ENCODE results near the gene PRSS8.

PRSS8 gene

GRCh38 chr16:31089199-31089598 lies 46.3 kb downstream of the PRSS8 start:
- no peak for DNase-seq
- Mint-ChIP-seq H3K36me3 (ENCODE audit: low read depth) (peaks cover 69% of the 10 kb centered on the region), H3K4me1 (ENCODE audit: low read depth) (peaks cover 20% of the 10 kb centered on the region), H3K9me3 (no peaks in the 10 kb centered on the region), H3K4me3 (no peak overlapping the region), H3K27ac (no peak overlapping the region), H3K27me3 (no peaks in the 10 kb centered on the region)

- Mint-ChIP-seq H3K27ac (no peak within 1 kb of the TSS), H3K4me3 (no peak within 1 kb of the TSS), H3K9me3 (no peaks in the 10 kb centered on the region), H3K36me3 (ENCODE audit: low read depth) (peaks cover 70% of the 10 kb centered on the region), H3K27me3 (no peaks in the 10 kb centered on the region), H3K4me1 (ENCODE audit: low read depth) (peaks cover 18% of the 10 kb centered on the region)
- DNase-seq, result no peak
Observed at GRCh38 chr16:31088459-31089183, 46.9 kb downstream of the PRSS8 start, which contains the start of gene PRSS53. Gene PRSS53, minus strand, starts transcription at chr16:31088943. Its CDS starts 134 bp downstream, at chr16:31088809.

- Mint-ChIP-seq H3K36me3 (ENCODE audit: low read depth) (peaks cover 76% of the 10 kb centered on the region), H3K4me1 (ENCODE audit: low read depth) (peaks cover 14% of the 10 kb centered on the region), H3K27me3 (no peaks in the 10 kb centered on the region), H3K9me3 (no peaks in the 10 kb centered on the region), H3K4me3 (no peak overlapping the region), H3K27ac (no peak overlapping the region)
- DNase-seq, result no peak
Observed at GRCh38 chr16:31087971-31088370, 47.6 kb downstream of the PRSS8 start.

- H3K36me3 Mint-ChIP-seq (ENCODE audit: low read depth), result peaks cover 73% of the 10 kb centered on the region
- no peaks in the 10 kb centered on the region for H3K9me3 Mint-ChIP-seq
Observed at GRCh38 chr16:31087481-31087880, 48.0 kb downstream of the PRSS8 start.

GRCh38 chr16:31086629-31086906 lies 49.0 kb downstream of the PRSS8 start:
- DNase-seq, result no peak
- Mint-ChIP-seq H3K27me3 (no peaks in the 10 kb centered on the region), H3K9me3 (no peaks in the 10 kb centered on the region), H3K36me3 (ENCODE audit: low read depth) (peaks cover 78% of the 10 kb centered on the region), H3K4me3 (no peak overlapping the region), H3K4me1 (ENCODE audit: low read depth) (peaks cover 12% of the 10 kb centered on the region), H3K27ac (peak overlapping the region; percentile 47)

More at GRCh38 chr16:31087481-31087880, 48.0 kb downstream of the PRSS8 start:
- DNase-seq, result no peak
- H3K4me3 Mint-ChIP-seq, result no peak overlapping the region
- no peak overlapping the region for H3K27ac Mint-ChIP-seq
- peaks cover 10% of the 10 kb centered on the region for H3K4me1 Mint-ChIP-seq (ENCODE audit: low read depth)
- H3K27me3 Mint-ChIP-seq, result no peaks in the 10 kb centered on the region

GRCh38 chr16:31085873-31086628 lies 49.5 kb downstream of the PRSS8 start:
- Mint-ChIP-seq H3K4me3 (no peak overlapping the region), H3K36me3 (ENCODE audit: low read depth) (peaks cover 78% of the 10 kb centered on the region), H3K27ac (peak overlapping the region; percentile 47), H3K4me1 (ENCODE audit: low read depth) (peaks cover 11% of the 10 kb centered on the region), H3K27me3 (no peaks in the 10 kb centered on the region), H3K9me3 (no peaks in the 10 kb centered on the region)
- DNase-seq, result no peak

- no peak for DNase-seq
- Mint-ChIP-seq H3K9me3 (no peaks in the 10 kb centered on the region), H3K36me3 (ENCODE audit: low read depth) (peaks cover 78% of the 10 kb centered on the region), H3K27ac (peak overlapping the region; percentile 30), H3K4me3 (no peak overlapping the region), H3K27me3 (no peaks in the 10 kb centered on the region), H3K4me1 (ENCODE audit: low read depth) (peaks cover 13% of the 10 kb centered on the region)
Observed at GRCh38 chr16:31085411-31085810, 50.1 kb downstream of the PRSS8 start.

GRCh38 chr16:31084584-31085302 lies 50.8 kb downstream of the PRSS8 start:
- H3K9me3 Mint-ChIP-seq, result no peaks in the 10 kb centered on the region
- DNase-seq, result no peak
- H3K27me3 Mint-ChIP-seq, result no peaks in the 10 kb centered on the region
- H3K36me3 Mint-ChIP-seq (ENCODE audit: low read depth), result peaks cover 79% of the 10 kb centered on the region
- H3K4me3 Mint-ChIP-seq, result no peak overlapping the region
- H3K27ac Mint-ChIP-seq, result no peak overlapping the region
- H3K4me1 Mint-ChIP-seq (ENCODE audit: low read depth), result peaks cover 14% of the 10 kb centered on the region

- Mint-ChIP-seq H3K9me3 (no peaks in the 10 kb centered on the region), H3K4me1 (ENCODE audit: low read depth) (peaks cover 21% of the 10 kb centered on the region), H3K4me3 (no peak overlapping the region), H3K36me3 (ENCODE audit: low read depth) (peaks cover 79% of the 10 kb centered on the region), H3K27me3 (no peaks in the 10 kb centered on the region), H3K27ac (no peak overlapping the region)
- DNase-seq, result no peak
Observed at GRCh38 chr16:31083981-31084380, 51.5 kb downstream of the PRSS8 start.

GRCh38 chr16:31083556-31083955 lies 52.0 kb downstream of the PRSS8 start:
- H3K36me3 Mint-ChIP-seq (ENCODE audit: low read depth), result peaks cover 82% of the 10 kb centered on the region
- no peak overlapping the region for H3K4me3 Mint-ChIP-seq
- no peaks in the 10 kb centered on the region for H3K27me3 Mint-ChIP-seq
- no peaks in the 10 kb centered on the region for H3K9me3 Mint-ChIP-seq
- H3K27ac Mint-ChIP-seq, result peak overlapping the region; percentile 22
- DNase-seq, result no peak
- H3K4me1 Mint-ChIP-seq (ENCODE audit: low read depth), result peaks cover 25% of the 10 kb centered on the region

GRCh38 chr16:31083081-31083480 lies 52.4 kb downstream of the PRSS8 start:
- Mint-ChIP-seq H3K36me3 (ENCODE audit: low read depth) (peaks cover 82% of the 10 kb centered on the region), H3K4me3 (no peak overlapping the region), H3K27me3 (no peaks in the 10 kb centered on the region), H3K9me3 (no peaks in the 10 kb centered on the region), H3K4me1 (ENCODE audit: low read depth) (peaks cover 28% of the 10 kb centered on the region), H3K27ac (peak overlapping the region; percentile 37)
- DNase-seq, result no peak

GRCh38 chr16:31082368-31083045 lies 53.0 kb downstream of the PRSS8 start:
- H3K4me1 Mint-ChIP-seq (ENCODE audit: low read depth), result peaks cover 33% of the 10 kb centered on the region
- DNase-seq, result no peak
- H3K27me3 Mint-ChIP-seq, result no peaks in the 10 kb centered on the region
- no peaks in the 10 kb centered on the region for H3K9me3 Mint-ChIP-seq
- no peak overlapping the region for H3K4me3 Mint-ChIP-seq
- H3K27ac Mint-ChIP-seq, result peak overlapping the region; percentile 67
- H3K36me3 Mint-ChIP-seq (ENCODE audit: low read depth), result peaks cover 85% of the 10 kb centered on the region

Measured in activated T-cell treated with anti-CD3 and anti-CD28 coated beads, Interleukin-2, amount 50 U/mL, for 24 hours (primary cell).